Stimulated activated CD4-positive, alpha-beta T cell treated with anti-CD3 and anti-CD28 coated beads, Interleukin-2, amount 100 ng/mL, for 4 hours (primary cell): ENCODE measurements around the gene WASHC2C.
A peak's percentile ranks its signal among the peaks of the same experiment; 100 is the strongest.
"Not testable (repeated sequence)": the region's sequence is repeated elsewhere in the genome, so short reads cannot be mapped to it uniquely, and the experiment has no call there.

Experiments used
- DNase-seq: peaks from one replicate; pipeline ENCODE4 v3.0.0-alpha.2; 2020; ENCODE audit warnings: low read depth

Gene WASHC2C

GRCh38 chr10:45726703-45727420, at the start of gene WASHC2C:
Gene WASHC2C, plus strand, starts transcription at chr10:45727266. Its CDS starts 52 bp downstream, at chr10:45727318.
- peak; percentile 87 for DNase-seq

GRCh38 chr10:45678467-45678866, 48.6 kb upstream of the WASHC2C start:
- DNase-seq, result not testable (repeated sequence)

GRCh38 chr10:45710200-45710796, 16.8 kb upstream of the WASHC2C start:
- not testable (repeated sequence) for DNase-seq

- DNase-seq, result not testable (repeated sequence)
Observed at GRCh38 chr10:45711223-45711622, 15.8 kb upstream of the WASHC2C start.

GRCh38 chr10:45717053-45717452, 10.0 kb upstream of the WASHC2C start:
- DNase-seq, result not testable (repeated sequence)

GRCh38 chr10:45717642-45718041, 9.4 kb upstream of the WASHC2C start:
- not testable (repeated sequence) for DNase-seq

- DNase-seq, result not testable (repeated sequence)
Observed at GRCh38 chr10:45721503-45721902, 5.6 kb upstream of the WASHC2C start.

GRCh38 chr10:45723851-45724250, 3.2 kb upstream of the WASHC2C start:
- not testable (repeated sequence) for DNase-seq

GRCh38 chr10:45727421-45727965, 427 bp downstream of the WASHC2C start:
- DNase-seq, result not testable (repeated sequence)

- DNase-seq, result not testable (repeated sequence)
Observed at GRCh38 chr10:45734449-45734848, 7.4 kb downstream of the WASHC2C start.

GRCh38 chr10:45734867-45735266, 7.8 kb downstream of the WASHC2C start:
- not testable (repeated sequence) for DNase-seq

GRCh38 chr10:45741559-45741958, 14.5 kb downstream of the WASHC2C start:
- DNase-seq, result not testable (repeated sequence)

- not testable (repeated sequence) for DNase-seq
Observed at GRCh38 chr10:45742014-45742413, 14.9 kb downstream of the WASHC2C start.

- DNase-seq, result not testable (repeated sequence)
Observed at GRCh38 chr10:45751141-45751540, 24.1 kb downstream of the WASHC2C start.

GRCh38 chr10:45752210-45752609, 25.1 kb downstream of the WASHC2C start:
- not testable (repeated sequence) for DNase-seq

GRCh38 chr10:45753979-45754495, 27.0 kb downstream of the WASHC2C start:
- DNase-seq, result not testable (repeated sequence)

GRCh38 chr10:45755083-45755482, 28.0 kb downstream of the WASHC2C start:
- DNase-seq, result not testable (repeated sequence)

GRCh38 chr10:45756065-45756464, 29.0 kb downstream of the WASHC2C start:
- not testable (repeated sequence) for DNase-seq

GRCh38 chr10:45757661-45758396, 30.8 kb downstream of the WASHC2C start:
- DNase-seq, result not testable (repeated sequence)

- not testable (repeated sequence) for DNase-seq
Observed at GRCh38 chr10:45761622-45762021, 34.6 kb downstream of the WASHC2C start.

GRCh38 chr10:45763037-45763436, 36.0 kb downstream of the WASHC2C start:
- not testable (repeated sequence) for DNase-seq

- not testable (repeated sequence) for DNase-seq
Observed at GRCh38 chr10:45768334-45768733, 41.3 kb downstream of the WASHC2C start.
